Thyroid gland (tissue), 4 donors: ENCODE data around the gene KIAA1210. TPM values are rescaled to one million over a fixed set of nuclear protein-coding genes. Genes with fewer than 3 reads are reported as not detected.
"Not testable (repeated sequence)": the region's sequence is repeated elsewhere in the genome, so short reads cannot be mapped to it uniquely, and the experiment has no call there.

Experiments used
- DNase-seq, 2 donors: peaks; one replicate each; pipeline ENCODE4 v3.0.0-alpha.2; 2019
- H3K27ac ChIP-seq, 3 donors: fragments of 200-600 bp; sonication (generic); 1 replicate in 2 of 3; 2 replicates in 1 of 3; pipeline ENCODE4 v1.5.1; 2016 to 2019; ENCODE audit warnings: mild to moderate bottlenecking in 1 of 3, moderate library complexity in 1 of 3
- H3K27me3 ChIP-seq: fragments of 200-600 bp; sonication (generic); one replicate; pipeline ENCODE4 v1.5.1; 2019
- H3K36me3 ChIP-seq, 2 donors: fragments of 200-600 bp; sonication (generic); one replicate each; pipeline ENCODE4 v1.5.1; 2016 to 2019
- H3K4me1 ChIP-seq, 2 donors: fragments of 200-600 bp; sonication (generic); one replicate each; pipeline ENCODE4 v1.5.1; 2017 to 2019
- H3K4me3 ChIP-seq, 3 donors: fragments of 200-600 bp; sonication (generic); replicated peaks in 1 of 3; 1 replicate in 2 of 3; 2 replicates in 1 of 3; pipeline ENCODE4 v1.5.1; 2016; ENCODE audit warnings: mild to moderate bottlenecking in 1 of 3
- H3K9me3 ChIP-seq: fragments of 200-600 bp; sonication (generic); one replicate; pipeline ENCODE4 v1.5.1; 2017
- POLR2A ChIP-seq, 2 donors: fragments of 450-650 bp; IDR thresholded peaks; one replicate each; pipeline ENCODE4 v1.6.1; 2017; ENCODE audit warnings: antibody characterized with exemption in 2 of 2, mild to moderate bottlenecking in 2 of 2, moderate library complexity in 1 of 2
- WGBS, 2 donors: methylation state at CpG; one replicate each; pipeline ENCODE4 v1.1.5; 2017; 5-methylcytosine and 5-hydroxymethylcytosine counted together
- intact Hi-C: fragments of 100-400 bp; cut with DNase I; formaldehyde crosslinking; loops from one replicate; pipeline ENCODE4 v1.15.1; 2023
- total RNA-seq, 4 donors: library from RNA; depleted of rRNA; stranded (reverse); fragments of >200 nt; gene quantifications; one replicate each; pipeline ENCODE4 v1.2.3, GENCODE V29; 2016
- TF ChIP-seq, protein P1 (sequence below), 6 experiments: fragments of 200-600 bp in 3 of 6; fragments of 450-650 bp in 3 of 6; sonication (generic) in 3 of 6; IDR thresholded peaks; one replicate each; pipeline ENCODE4 v1.5.1; 2016 to 2019; ENCODE audit warnings: antibody characterized with exemption in 6 of 6, mild to moderate bottlenecking in 2 of 6, inconsistent platforms in 1 of 6, moderate library complexity in 1 of 6

Gene KIAA1210
- total RNA-seq, 4 donors from 2014 or later = 0.08 to 0.94 (median 0.33) TPM; not detected in 1

DNA sequence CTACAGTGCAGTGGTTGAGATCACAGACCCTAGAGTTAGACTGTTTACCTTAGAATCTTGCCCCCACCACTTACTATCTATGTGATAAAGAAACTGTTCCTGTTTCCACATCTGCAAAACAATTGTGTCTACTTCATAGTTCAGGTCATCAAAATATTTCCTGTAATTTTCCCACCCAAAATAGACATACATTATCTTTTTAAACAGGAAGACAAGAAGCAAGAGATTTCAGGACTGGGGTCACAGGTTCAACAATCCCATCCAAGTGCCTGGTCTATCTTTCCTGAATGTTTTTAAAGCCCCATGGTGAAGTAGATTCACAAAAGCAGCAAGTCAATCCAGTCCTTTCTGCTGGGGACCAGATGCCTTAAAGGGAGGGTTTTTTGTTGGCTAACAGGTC, 96.6 kb downstream of the KIAA1210 start:
- no peaks in the 10 kb centered on the region for H3K27me3 ChIP-seq
- H3K4me1 ChIP-seq = no peaks in the 10 kb centered on the region
- intact Hi-C loops = no loop called here
- H3K4me3 ChIP-seq = no peak overlapping the region
- H3K9me3 ChIP-seq = no peaks in the 10 kb centered on the region
- H3K27ac ChIP-seq = no peak overlapping the region
- TF ChIP-seq, protein P1, sequence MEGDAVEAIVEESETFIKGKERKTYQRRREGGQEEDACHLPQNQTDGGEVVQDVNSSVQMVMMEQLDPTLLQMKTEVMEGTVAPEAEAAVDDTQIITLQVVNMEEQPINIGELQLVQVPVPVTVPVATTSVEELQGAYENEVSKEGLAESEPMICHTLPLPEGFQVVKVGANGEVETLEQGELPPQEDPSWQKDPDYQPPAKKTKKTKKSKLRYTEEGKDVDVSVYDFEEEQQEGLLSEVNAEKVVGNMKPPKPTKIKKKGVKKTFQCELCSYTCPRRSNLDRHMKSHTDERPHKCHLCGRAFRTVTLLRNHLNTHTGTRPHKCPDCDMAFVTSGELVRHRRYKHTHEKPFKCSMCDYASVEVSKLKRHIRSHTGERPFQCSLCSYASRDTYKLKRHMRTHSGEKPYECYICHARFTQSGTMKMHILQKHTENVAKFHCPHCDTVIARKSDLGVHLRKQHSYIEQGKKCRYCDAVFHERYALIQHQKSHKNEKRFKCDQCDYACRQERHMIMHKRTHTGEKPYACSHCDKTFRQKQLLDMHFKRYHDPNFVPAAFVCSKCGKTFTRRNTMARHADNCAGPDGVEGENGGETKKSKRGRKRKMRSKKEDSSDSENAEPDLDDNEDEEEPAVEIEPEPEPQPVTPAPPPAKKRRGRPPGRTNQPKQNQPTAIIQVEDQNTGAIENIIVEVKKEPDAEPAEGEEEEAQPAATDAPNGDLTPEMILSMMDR (IDR thresholded peaks at IDR 0.05) = no peak
- no peak for TF ChIP-seq POLR2A (IDR thresholded peaks at IDR 0.05)
- no peaks in the 10 kb centered on the region for H3K36me3 ChIP-seq
- no peak for DNase-seq

DNA sequence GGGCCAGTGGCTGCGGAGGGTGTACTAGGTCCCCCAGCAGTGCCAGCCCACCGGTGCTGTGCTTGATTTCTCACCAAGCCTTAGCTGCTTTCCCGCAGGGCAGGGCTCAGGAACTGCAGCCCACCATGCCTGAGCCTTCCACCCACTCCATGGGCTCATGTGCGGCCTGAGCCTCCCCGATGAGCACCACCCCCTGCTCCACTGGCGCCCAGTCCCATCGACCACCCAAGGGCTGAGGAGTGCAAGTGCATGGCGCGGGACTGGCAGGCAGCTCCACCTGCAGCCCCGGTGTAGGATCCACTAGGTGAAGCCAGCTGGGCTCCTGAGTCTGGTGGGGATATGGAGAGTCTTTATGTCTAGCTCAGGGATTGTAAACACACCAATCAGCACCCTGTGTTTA, 98.0 kb downstream of the KIAA1210 start:
- intact Hi-C loops, H3K4me3 ChIP-seq, H3K36me3 ChIP-seq, H3K4me1 ChIP-seq, H3K9me3 ChIP-seq, H3K27me3 ChIP-seq, DNase-seq, H3K27ac ChIP-seq: not testable (repeated sequence)
- whole genome bisulfite sequencing, 2 donors = no CpG with 5 or more reads among the region's 10 CpGs

DNA sequence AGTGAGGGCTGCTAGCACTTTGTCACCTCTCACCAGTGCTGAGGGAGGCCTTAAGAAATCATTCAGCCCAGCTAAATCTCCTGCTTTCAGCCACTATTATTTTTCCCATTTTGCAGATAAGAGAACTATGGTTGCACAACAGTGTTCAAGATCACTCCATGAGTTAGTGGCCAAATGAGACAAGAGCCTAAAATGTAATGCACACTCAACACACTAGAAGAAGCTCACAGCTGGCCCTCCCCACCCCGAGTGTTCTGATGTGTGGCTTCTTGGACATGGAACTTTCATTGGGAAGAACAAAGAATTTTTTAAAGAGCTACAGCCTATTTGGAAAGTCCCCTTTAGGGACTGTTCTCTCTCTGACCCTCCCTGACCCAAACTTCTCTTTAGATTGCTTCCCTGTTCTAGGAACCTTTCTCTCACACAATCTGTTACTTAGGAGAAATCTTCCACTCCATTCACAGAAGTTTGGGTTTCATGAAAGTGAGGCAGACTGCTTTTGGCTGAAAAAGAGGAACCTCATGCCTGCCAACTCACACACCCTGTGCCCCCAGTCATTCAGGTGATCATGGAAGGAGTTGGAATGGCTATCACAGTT, 98.8 kb downstream of the KIAA1210 start:
- H3K4me1 ChIP-seq = no peaks in the 10 kb centered on the region
- no peak overlapping the region for H3K4me3 ChIP-seq
- no peaks in the 10 kb centered on the region for H3K36me3 ChIP-seq
- no peak overlapping the region for H3K27ac ChIP-seq
- no peak for DNase-seq
- WGBS, 2 donors = 43 to 56% methylated on average over 1 of the region's 1 CpG
- intact Hi-C loops = no loop called here
- H3K27me3 ChIP-seq = no peaks in the 10 kb centered on the region
- TF ChIP-seq, protein P1 (IDR thresholded peaks at IDR 0.05) = no peak
- TF ChIP-seq POLR2A (IDR thresholded peaks at IDR 0.05) = no peak
- H3K9me3 ChIP-seq = no peaks in the 10 kb centered on the region

Other genes starting within 250 kb of the KIAA1210 start
- gene LONRF3, start 153.2 kb downstream of the KIAA1210 start, total RNA-seq = 100 to 1,000 TPM in 1 of 4 donors, 10 to 100 TPM in 3; 32.1 to 106 (median 51.9) TPM
- gene CT47C1, start 54.8 kb downstream of the KIAA1210 start, total RNA-seq = not detected
- gene PGRMC1, start 108.5 kb upstream of the KIAA1210 start, total RNA-seq = 100 to 1,000 TPM; 136 to 177 (median 153) TPM